AG09309 (cell line): Measurements from ENCODE around the gene LINS1.

ENCODE experiments used
- DNase-seq: peaks from one replicate; pipeline ENCODE4 v3.0.0-alpha.2; 2010; ENCODE audit warnings: low read depth
- H3K4me3 ChIP-seq: 2 replicates; pipeline ENCODE4 v1.5.1; 2011; ENCODE audit warnings: mild to moderate bottlenecking, low read depth, low read length, moderate library complexity; ENCODE audit not compliant: control insufficient read depth
- CTCF ChIP-seq: IDR thresholded peaks from 2 replicates; pipeline ENCODE4 v1.5.1; 2011; ENCODE audit warnings: mild to moderate bottlenecking, low read depth, low read length, inconsistent platforms; ENCODE audit not compliant: insufficient read depth, control insufficient read depth; ENCODE audit errors: missing control alignments

Gene LINS1

GRCh38 chr15:100553468-100553867 lies 48.5 kb downstream of the LINS1 start:
- no peak for DNase-seq
- no peak for TF ChIP-seq CTCF

DNA sequence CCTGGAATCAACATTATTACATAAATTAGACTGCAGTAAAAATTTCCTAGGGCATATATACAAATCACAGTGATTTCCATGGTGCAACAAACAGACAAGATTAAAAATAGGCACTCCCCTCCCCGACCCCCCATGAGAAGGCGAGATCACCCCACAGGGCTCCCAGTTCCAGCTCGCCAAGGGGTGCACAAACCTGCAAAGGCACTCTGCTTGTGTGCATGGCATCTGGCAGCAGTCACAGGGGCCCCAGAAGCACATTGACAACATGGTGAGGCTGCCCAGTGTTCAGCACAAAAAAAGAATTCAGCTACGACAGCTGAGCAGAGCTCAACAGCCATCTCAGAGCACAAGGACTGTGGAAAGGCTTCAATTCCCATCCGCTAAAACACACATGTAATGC lies 54.0 kb downstream of the LINS1 start:
- DNase-seq, result no peak
- no peak overlapping the region for H3K4me3 ChIP-seq
- TF ChIP-seq CTCF, result no peak

More at GRCh38 chr15:100553468-100553867, 48.5 kb downstream of the LINS1 start:
- H3K4me3 ChIP-seq, result no peak overlapping the region

GRCh38 chr15:100544946-100545345 lies 57.0 kb downstream of the LINS1 start:
- H3K4me3 ChIP-seq, result no peak overlapping the region
- DNase-seq, result no peak
- no peak for TF ChIP-seq CTCF

- no peak for TF ChIP-seq CTCF
- H3K4me3 ChIP-seq, result no peak overlapping the region
- DNase-seq, result no peak
Observed at GRCh38 chr15:100544338-100544841, 57.6 kb downstream of the LINS1 start.

GRCh38 chr15:100542290-100542689 lies 59.7 kb downstream of the LINS1 start:
- TF ChIP-seq CTCF, result no peak
- no peak for DNase-seq

GRCh38 chr15:100537331-100537730 lies 64.7 kb downstream of the LINS1 start:
- DNase-seq, result no peak
- TF ChIP-seq CTCF, result no peak
- no peak overlapping the region for H3K4me3 ChIP-seq

More at GRCh38 chr15:100542290-100542689, 59.7 kb downstream of the LINS1 start:
- H3K4me3 ChIP-seq, result no peak overlapping the region

- no peak overlapping the region for H3K4me3 ChIP-seq
- DNase-seq, result no peak
- no peak for TF ChIP-seq CTCF
Observed at GRCh38 chr15:100536733-100537132, 65.3 kb downstream of the LINS1 start.
